SU-DHL-6 (cell line): Measurements from ENCODE around the gene PPP6R3.
"Not testable (repeated sequence)": the region's sequence is repeated elsewhere in the genome, so short reads cannot be mapped to it uniquely, and the experiment has no call there.

Experiments
- H2AFZ ChIP-seq: fragments of 200-600 bp; sonication (generic); 2 replicates; pipeline ENCODE4 v1.6.1; 2014; ENCODE audit warnings: low read depth, mild to moderate bottlenecking, moderate library complexity, mixed read lengths, antibody characterized with exemption, low read length; ENCODE audit not compliant: severe bottlenecking
- H3F3A ChIP-seq: fragments of 200-600 bp; shearing (Covaris generic); 2 replicates; pipeline ENCODE4 v1.6.0; 2016; ENCODE audit warnings: antibody characterized with exemption, mild to moderate bottlenecking; ENCODE audit not compliant: insufficient read depth
- H3K27ac ChIP-seq: fragments of 200-600 bp; sonication (generic); 2 replicates; pipeline ENCODE4 v1.5.1; 2016; ENCODE audit warnings: low read depth, mild to moderate bottlenecking, low read length, moderate library complexity, mixed read lengths
- H3K27me3 ChIP-seq: fragments of 200-600 bp; sonication (generic), shearing (Covaris generic); 2 replicates; pipeline ENCODE4 v1.6.0; 2014; ENCODE audit warnings: mild to moderate bottlenecking, low read length
- H3K36me3 ChIP-seq: fragments of 200-600 bp; sonication (generic); 2 replicates; pipeline ENCODE4 v1.6.1; 2014; ENCODE audit warnings: mild to moderate bottlenecking, low read length, mixed read lengths
- H3K4me2 ChIP-seq: fragments of 300-600, 200-600 bp; shearing (Covaris generic), sonication (generic); 2 replicates; pipeline ENCODE4 v1.6.0; 2014; ENCODE audit warnings: low read length, low read depth, mild to moderate bottlenecking; ENCODE audit not compliant: poor library complexity, severe bottlenecking
- H3K4me3 ChIP-seq: fragments of 200-600 bp; sonication (generic); 2 replicates; pipeline ENCODE4 v1.5.1; 2014; ENCODE audit warnings: antibody characterized with exemption, low read length, mild to moderate bottlenecking, mixed read lengths; ENCODE audit not compliant: insufficient read depth, poor library complexity, severe bottlenecking
- H3K79me2 ChIP-seq: fragments of 200-600 bp; sonication (generic); 2 replicates; pipeline ENCODE4 v1.6.1; 2014; ENCODE audit warnings: mild to moderate bottlenecking, low read length, moderate library complexity; ENCODE audit not compliant: insufficient read depth
- H3K9ac ChIP-seq: fragments of 200-600 bp; sonication (generic); 2 replicates; pipeline ENCODE4 v1.7.0; 2014; ENCODE audit warnings: mild to moderate bottlenecking, low read length
- H3K9me2 ChIP-seq: fragments of 200-600 bp; sonication (generic); replicated peaks from 2 replicates; pipeline ENCODE4 v1.6.1; 2014; ENCODE audit warnings: low read length; ENCODE audit not compliant: insufficient read depth
- H3K9me3 ChIP-seq: fragments of 200-600 bp; sonication (generic); 2 replicates; pipeline ENCODE4 v1.6.1; 2014; ENCODE audit warnings: low read length, mixed read lengths; ENCODE audit not compliant: insufficient read depth
- H4K20me1 ChIP-seq: fragments of 200-600 bp; sonication (generic); 2 replicates; pipeline ENCODE4 v1.6.1; 2014; ENCODE audit warnings: low read depth, mild to moderate bottlenecking, antibody characterized with exemption, low read length, moderate library complexity, mixed read lengths
- CTCF ChIP-seq: fragments of 200-600 bp; sonication (generic); IDR thresholded peaks from one replicate; pipeline ENCODE4 v1.5.1; 2017; ENCODE audit warnings: antibody characterized with exemption, mild to moderate bottlenecking, low read length, moderate library complexity; ENCODE audit not compliant: insufficient read depth, poor library complexity, severe bottlenecking
- EZH2phosphoT487 ChIP-seq: fragments of 200-600 bp; sonication (generic), shearing (Covaris generic); conservative IDR thresholded peaks from 2 replicates; pipeline ENCODE4 v1.6.1; 2018; ENCODE audit warnings: mild to moderate bottlenecking, antibody characterized with exemption, low read length, moderate library complexity, mixed read lengths

PPP6R3 gene

GRCh38 chr11:68539395-68539794 lies 78.8 kb downstream of the PPP6R3 start:
- peaks cover 18% of the 10 kb centered on the region; the same call in 1 of the 2 replicates for H4K20me1 ChIP-seq
- peaks cover 17% of the 10 kb centered on the region; the same call in 1 of the 2 replicates for H3K36me3 ChIP-seq
- H3K27ac ChIP-seq = no peak overlapping the region
- no peak overlapping the region for H2AFZ ChIP-seq
- no peak for TF ChIP-seq EZH2phosphoT487
- TF ChIP-seq CTCF = no peak
- no peak overlapping the region for H3K4me3 ChIP-seq
- no peak overlapping the region for H3K4me2 ChIP-seq
- H3K9ac ChIP-seq = no peak overlapping the region
- peaks cover 66% of the 10 kb centered on the region for H3K79me2 ChIP-seq
- H3K9me3 ChIP-seq = no peaks in the 10 kb centered on the region
- no peaks in the 10 kb centered on the region for H3K27me3 ChIP-seq
- no peaks in the 10 kb centered on the region for H3K9me2 ChIP-seq
- H3F3A ChIP-seq = peaks cover 4% of the 10 kb centered on the region; the same call in 1 of the 2 replicates

- not testable (repeated sequence) for H2AFZ ChIP-seq, H3K27ac ChIP-seq, H3K27me3 ChIP-seq, H3F3A ChIP-seq, H3K4me3 ChIP-seq, H3K9me3 ChIP-seq, H3K9ac ChIP-seq, H3K9me2 ChIP-seq, H3K4me2 ChIP-seq
- H3K36me3 ChIP-seq = peaks cover 21% of the 10 kb centered on the region; the same call in 1 of the 2 replicates
- H3K79me2 ChIP-seq = peaks cover 54% of the 10 kb centered on the region
- peaks cover 13% of the 10 kb centered on the region; the same call in 1 of the 2 replicates for H4K20me1 ChIP-seq
Measured at GRCh38 chr11:68540504-68540903, 80.0 kb downstream of the PPP6R3 start.

DNA sequence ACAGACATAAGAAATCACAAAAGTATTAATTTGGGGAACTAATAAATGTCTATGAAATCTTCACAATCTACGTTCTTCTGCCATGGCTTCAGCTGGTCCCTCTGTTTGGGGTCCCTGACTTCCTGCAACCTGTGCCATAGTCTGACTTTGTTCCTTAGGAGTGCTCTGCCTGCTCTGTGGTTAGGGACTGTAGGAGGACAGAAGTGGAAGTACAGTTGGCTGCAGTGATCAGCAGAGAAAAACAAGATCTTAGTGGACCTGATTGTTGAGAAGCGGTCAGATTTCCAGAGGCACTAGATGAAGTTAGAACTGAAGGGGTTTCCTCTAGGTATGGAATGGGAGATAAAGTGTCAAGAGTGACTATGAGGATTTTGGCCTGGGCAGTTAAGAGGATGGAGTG lies 80.6 kb downstream of the PPP6R3 start:
- Histone ChIP-seq H3K4me3 (no peak overlapping the region), H3K79me2 (peaks cover 51% of the 10 kb centered on the region), H3K9ac (no peak overlapping the region), H3K27ac (no peak overlapping the region), H3F3A (peaks cover 4% of the 10 kb centered on the region; the same call in 1 of the 2 replicates), H3K36me3 (peaks cover 24% of the 10 kb centered on the region; the same call in 1 of the 2 replicates), H3K27me3 (no peaks in the 10 kb centered on the region), H2AFZ (no peak overlapping the region), H3K4me2 (no peak overlapping the region), H3K9me3 (no peaks in the 10 kb centered on the region), H3K9me2 (no peaks in the 10 kb centered on the region), H4K20me1 (peaks cover 13% of the 10 kb centered on the region; the same call in 1 of the 2 replicates)
- no peak for TF ChIP-seq EZH2phosphoT487
- TF ChIP-seq CTCF = no peak

- H2AFZ ChIP-seq = no peak overlapping the region
- H3K9me2 ChIP-seq = no peaks in the 10 kb centered on the region
- H3K9me3 ChIP-seq = no peaks in the 10 kb centered on the region
- TF ChIP-seq EZH2phosphoT487 = no peak
- TF ChIP-seq CTCF = no peak
- H3K4me2 ChIP-seq = no peak overlapping the region
- H3K79me2 ChIP-seq = peaks cover 50% of the 10 kb centered on the region
- peaks cover 27% of the 10 kb centered on the region; the same call in 1 of the 2 replicates for H3K36me3 ChIP-seq
- H4K20me1 ChIP-seq = peaks cover 12% of the 10 kb centered on the region; the same call in 1 of the 2 replicates
- H3K4me3 ChIP-seq = no peak overlapping the region
- peaks cover 3% of the 10 kb centered on the region; the same call in 1 of the 2 replicates for H3F3A ChIP-seq
- no peak overlapping the region for H3K27ac ChIP-seq
- H3K27me3 ChIP-seq = no peaks in the 10 kb centered on the region
- no peak overlapping the region for H3K9ac ChIP-seq
Measured at GRCh38 chr11:68541991-68542390, 81.4 kb downstream of the PPP6R3 start.
